ENCODE results near the gene HIVEP3.

The HIVEP3 gene

DNA sequence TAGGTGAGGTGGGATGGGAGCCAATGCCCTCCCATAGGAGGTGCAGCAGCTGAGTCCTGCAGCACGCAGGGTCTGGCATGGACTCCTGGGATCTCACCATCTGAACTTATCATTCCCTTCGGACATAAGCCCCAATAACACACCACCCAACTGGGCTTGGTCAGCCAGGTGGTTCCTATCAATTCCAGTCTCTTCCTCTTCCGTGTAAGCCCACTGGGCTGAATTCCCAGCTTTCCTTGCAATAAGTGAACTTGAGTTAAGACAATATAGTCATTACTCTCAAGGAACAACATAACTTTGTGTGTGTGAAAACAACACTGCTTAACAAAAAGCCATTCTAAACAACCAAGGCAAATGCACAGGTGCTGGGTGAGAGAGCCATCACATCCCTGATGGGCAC is 347.7 kb downstream of the HIVEP3 start:
- 100% methylated on average over 1 of the region's 3 CpGs; no CpG with 5 or more reads in 1 of the 2 experiments for WGBS, 2 experiments (ENCODE audit: insufficient coverage in 2 of 2)
- H3K4me1 ChIP-seq (ENCODE audit: control insufficient read depth, insufficient read depth, low read length, poor library complexity, severe bottlenecking) = no peaks in the 10 kb centered on the region
- H3K4me3 ChIP-seq (ENCODE audit: extremely low read depth, insufficient read depth, low read length, poor library complexity, severe bottlenecking) = no peak overlapping the region
- no peaks in the 10 kb centered on the region for H3K9me3 ChIP-seq (ENCODE audit: control insufficient read depth, low read length)
- no peaks in the 10 kb centered on the region for H3K36me3 ChIP-seq (ENCODE audit: control insufficient read depth, insufficient read depth, low read length)
- H3K27ac ChIP-seq (ENCODE audit: low read depth, low read length, severe bottlenecking) = no peak overlapping the region

DNA sequence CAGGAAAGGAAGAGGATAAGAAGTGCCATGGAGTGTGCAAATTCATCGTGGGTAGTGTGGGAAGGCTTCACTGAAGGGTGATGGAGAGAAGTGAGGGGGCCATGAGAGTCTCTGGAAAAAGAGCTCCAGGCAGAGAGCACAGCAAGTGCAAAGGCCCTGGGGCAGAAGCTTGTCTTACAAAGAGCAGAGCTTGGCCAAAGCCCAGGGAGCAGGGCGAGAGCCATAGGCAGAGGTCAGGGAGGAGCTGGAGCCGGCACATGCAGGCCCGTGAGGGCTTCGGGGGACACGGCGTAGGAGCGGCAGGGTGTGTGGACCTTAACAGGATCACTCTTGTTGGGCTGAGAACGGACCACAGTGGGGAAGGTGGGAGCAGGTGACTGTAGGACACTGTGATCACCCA is 350.5 kb downstream of the HIVEP3 start:
- Histone ChIP-seq H3K27ac (ENCODE audit: low read depth, low read length, severe bottlenecking) (no peak overlapping the region), H3K4me1 (ENCODE audit: control insufficient read depth, insufficient read depth, low read length, poor library complexity, severe bottlenecking) (no peaks in the 10 kb centered on the region), H3K9me3 (ENCODE audit: control insufficient read depth, low read length) (no peaks in the 10 kb centered on the region), H3K36me3 (ENCODE audit: control insufficient read depth, insufficient read depth, low read length) (no peaks in the 10 kb centered on the region), H3K4me3 (ENCODE audit: extremely low read depth, insufficient read depth, low read length, poor library complexity, severe bottlenecking) (no peak overlapping the region)
- 86 to 93% methylated on average over 9 of the region's 9 CpGs for WGBS, 2 experiments (ENCODE audit: insufficient coverage in 2 of 2)

- no peaks in the 10 kb centered on the region for H3K9me3 ChIP-seq (ENCODE audit: control insufficient read depth, low read length)
- H3K4me1 ChIP-seq (ENCODE audit: control insufficient read depth, insufficient read depth, low read length, poor library complexity, severe bottlenecking) = no peaks in the 10 kb centered on the region
- no peaks in the 10 kb centered on the region for H3K36me3 ChIP-seq (ENCODE audit: control insufficient read depth, insufficient read depth, low read length)
- no peak overlapping the region for H3K27ac ChIP-seq (ENCODE audit: low read depth, low read length, severe bottlenecking)
- WGBS, 2 experiments (ENCODE audit: insufficient coverage in 2 of 2) = 86 to 88% methylated on average over 1 to 2 of the region's 2 CpGs
- no peak overlapping the region for H3K4me3 ChIP-seq (ENCODE audit: extremely low read depth, insufficient read depth, low read length, poor library complexity, severe bottlenecking)
These were observed 351.8 kb downstream of the HIVEP3 start for GRCh38 chr1:41566969-41567368.

DNA sequence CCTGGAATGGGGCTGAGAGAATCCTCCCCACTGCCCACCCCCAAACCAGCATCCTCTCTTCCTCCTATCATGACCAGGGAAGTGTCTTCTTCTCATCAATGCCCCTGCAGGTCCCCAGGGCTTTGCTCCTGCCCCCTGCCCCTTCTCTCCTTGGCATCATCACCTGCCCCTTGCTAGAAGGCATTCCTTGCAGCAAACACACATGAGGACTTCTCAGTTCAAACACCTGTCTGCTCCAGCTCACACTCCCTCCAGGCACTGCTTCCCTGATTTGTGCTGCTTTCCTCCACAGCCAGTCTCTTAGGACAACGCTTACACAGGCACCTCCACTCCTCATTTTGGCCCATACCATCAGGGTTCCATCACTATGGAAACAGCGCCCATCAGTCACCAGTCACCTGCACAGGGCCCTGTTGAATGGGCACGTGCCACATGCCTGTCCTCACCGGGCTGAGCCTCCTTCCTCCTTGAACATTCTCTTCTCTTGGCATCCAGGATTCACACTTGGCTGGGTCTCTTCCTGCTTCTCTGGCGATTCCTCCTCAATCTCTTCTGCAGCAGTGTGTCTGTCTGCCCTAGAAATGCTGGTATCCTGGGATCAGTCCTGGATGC is 352.3 kb downstream of the HIVEP3 start:
- WGBS, 2 experiments (ENCODE audit: insufficient coverage in 2 of 2) = 86 to 93% methylated on average over 5 of the region's 5 CpGs
- Histone ChIP-seq H3K27ac (ENCODE audit: low read depth, low read length, severe bottlenecking) (no peak overlapping the region), H3K36me3 (ENCODE audit: control insufficient read depth, insufficient read depth, low read length) (no peaks in the 10 kb centered on the region), H3K4me1 (ENCODE audit: control insufficient read depth, insufficient read depth, low read length, poor library complexity, severe bottlenecking) (no peaks in the 10 kb centered on the region), H3K9me3 (ENCODE audit: control insufficient read depth, low read length) (no peaks in the 10 kb centered on the region), H3K4me3 (ENCODE audit: extremely low read depth, insufficient read depth, low read length, poor library complexity, severe bottlenecking) (no peak overlapping the region)

- Histone ChIP-seq H3K27ac (ENCODE audit: low read depth, low read length, severe bottlenecking) (no peak overlapping the region), H3K4me1 (ENCODE audit: control insufficient read depth, insufficient read depth, low read length, poor library complexity, severe bottlenecking) (no peaks in the 10 kb centered on the region), H3K9me3 (ENCODE audit: control insufficient read depth, low read length) (no peaks in the 10 kb centered on the region), H3K4me3 (ENCODE audit: extremely low read depth, insufficient read depth, low read length, poor library complexity, severe bottlenecking) (no peak overlapping the region), H3K36me3 (ENCODE audit: control insufficient read depth, insufficient read depth, low read length) (no peaks in the 10 kb centered on the region)
- 88 to 93% methylated on average over 6 to 7 of the region's 9 CpGs for WGBS, 2 experiments (ENCODE audit: insufficient coverage in 2 of 2)
These were observed 353.8 kb downstream of the HIVEP3 start for GRCh38 chr1:41564741-41565475.

GRCh38 chr1:41562328-41562727 is 356.4 kb downstream of the HIVEP3 start:
- H3K4me3 ChIP-seq (ENCODE audit: extremely low read depth, insufficient read depth, low read length, poor library complexity, severe bottlenecking) = no peak overlapping the region
- no peaks in the 10 kb centered on the region for H3K36me3 ChIP-seq (ENCODE audit: control insufficient read depth, insufficient read depth, low read length)
- H3K4me1 ChIP-seq (ENCODE audit: control insufficient read depth, insufficient read depth, low read length, poor library complexity, severe bottlenecking) = no peaks in the 10 kb centered on the region
- no peak overlapping the region for H3K27ac ChIP-seq (ENCODE audit: low read depth, low read length, severe bottlenecking)
- no peaks in the 10 kb centered on the region for H3K9me3 ChIP-seq (ENCODE audit: control insufficient read depth, low read length)

- no peaks in the 10 kb centered on the region for H3K36me3 ChIP-seq (ENCODE audit: control insufficient read depth, insufficient read depth, low read length)
- 100% methylated on average over 1 of the region's 1 CpG; no CpG with 5 or more reads in 1 of the 2 experiments for WGBS, 2 experiments (ENCODE audit: insufficient coverage in 2 of 2)
- no peak overlapping the region for H3K27ac ChIP-seq (ENCODE audit: low read depth, low read length, severe bottlenecking)
- H3K4me3 ChIP-seq (ENCODE audit: extremely low read depth, insufficient read depth, low read length, poor library complexity, severe bottlenecking) = no peak overlapping the region
- H3K4me1 ChIP-seq (ENCODE audit: control insufficient read depth, insufficient read depth, low read length, poor library complexity, severe bottlenecking) = no peaks in the 10 kb centered on the region
- H3K9me3 ChIP-seq (ENCODE audit: control insufficient read depth, low read length) = peaks cover 5% of the 10 kb centered on the region
These were observed 357.8 kb downstream of the HIVEP3 start for GRCh38 chr1:41560931-41561330.

- H3K9me3 ChIP-seq (ENCODE audit: control insufficient read depth, low read length) = peaks cover 9% of the 10 kb centered on the region
- H3K36me3 ChIP-seq (ENCODE audit: control insufficient read depth, insufficient read depth, low read length) = no peaks in the 10 kb centered on the region
- no peak overlapping the region for H3K27ac ChIP-seq (ENCODE audit: low read depth, low read length, severe bottlenecking)
- H3K4me1 ChIP-seq (ENCODE audit: control insufficient read depth, insufficient read depth, low read length, poor library complexity, severe bottlenecking) = no peaks in the 10 kb centered on the region
- H3K4me3 ChIP-seq (ENCODE audit: extremely low read depth, insufficient read depth, low read length, poor library complexity, severe bottlenecking) = no peak overlapping the region
- 87% methylated on average over 3 of the region's 5 CpGs; no CpG with 5 or more reads in 1 of the 2 experiments for WGBS, 2 experiments (ENCODE audit: insufficient coverage in 2 of 2)
These were observed 358.2 kb downstream of the HIVEP3 start for GRCh38 chr1:41560496-41560895.

DNA sequence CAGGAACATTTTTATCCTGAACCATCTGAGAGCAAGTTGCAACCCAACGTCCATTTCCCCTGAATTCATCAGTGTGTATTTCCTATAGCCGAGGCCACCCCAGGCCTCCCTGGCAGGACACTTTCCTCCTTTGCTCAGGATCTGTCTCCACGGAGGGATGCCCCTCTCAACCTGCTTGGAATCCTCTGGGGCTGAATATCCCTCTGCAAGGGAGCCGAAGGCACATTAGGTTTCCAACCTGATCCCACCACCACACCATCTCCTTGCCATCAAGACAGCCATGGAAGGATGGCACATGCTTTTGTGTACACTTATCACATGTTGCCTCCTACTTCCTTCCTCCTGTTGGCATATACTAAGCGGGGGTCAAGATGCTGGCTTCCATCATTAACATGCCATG is 359.4 kb downstream of the HIVEP3 start:
- 72 to 73% methylated on average over 5 of the region's 5 CpGs for WGBS, 2 experiments (ENCODE audit: insufficient coverage in 2 of 2)
- H3K36me3 ChIP-seq (ENCODE audit: control insufficient read depth, insufficient read depth, low read length) = no peaks in the 10 kb centered on the region
- no peaks in the 10 kb centered on the region for H3K4me1 ChIP-seq (ENCODE audit: control insufficient read depth, insufficient read depth, low read length, poor library complexity, severe bottlenecking)
- H3K27ac ChIP-seq (ENCODE audit: low read depth, low read length, severe bottlenecking) = no peak overlapping the region
- H3K9me3 ChIP-seq (ENCODE audit: control insufficient read depth, low read length) = peaks cover 10% of the 10 kb centered on the region
- H3K4me3 ChIP-seq (ENCODE audit: extremely low read depth, insufficient read depth, low read length, poor library complexity, severe bottlenecking) = no peak overlapping the region

DNA sequence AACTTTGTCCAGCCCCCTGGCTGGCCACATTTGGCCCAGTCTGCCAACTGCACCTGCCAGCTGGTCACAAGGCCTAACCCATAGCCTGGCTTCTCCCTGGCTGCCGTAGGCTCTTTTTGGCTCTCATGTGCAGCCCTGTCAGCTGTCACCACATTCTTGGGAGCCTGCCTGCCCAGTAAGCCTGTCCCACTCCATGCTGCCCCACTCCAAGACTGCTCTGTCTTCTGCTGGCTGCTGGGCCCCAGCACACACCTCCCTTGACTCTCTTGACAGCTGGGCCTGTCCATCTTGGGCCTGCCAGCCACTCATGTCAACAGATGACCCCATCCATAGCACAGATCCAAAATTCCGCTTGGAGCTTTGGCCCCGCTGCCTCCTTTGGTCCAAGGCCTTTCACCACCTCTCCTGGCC is 360.0 kb downstream of the HIVEP3 start:
- WGBS, 2 experiments (ENCODE audit: insufficient coverage in 2 of 2) = 89 to 96% methylated on average over 3 of the region's 3 CpGs
- Histone ChIP-seq H3K9me3 (ENCODE audit: control insufficient read depth, low read length) (peaks cover 10% of the 10 kb centered on the region), H3K4me3 (ENCODE audit: extremely low read depth, insufficient read depth, low read length, poor library complexity, severe bottlenecking) (no peak overlapping the region), H3K36me3 (ENCODE audit: control insufficient read depth, insufficient read depth, low read length) (no peaks in the 10 kb centered on the region), H3K27ac (ENCODE audit: low read depth, low read length, severe bottlenecking) (no peak overlapping the region), H3K4me1 (ENCODE audit: control insufficient read depth, insufficient read depth, low read length, poor library complexity, severe bottlenecking) (no peaks in the 10 kb centered on the region)

GRCh38 chr1:41557751-41558455 is 360.8 kb downstream of the HIVEP3 start:
- Histone ChIP-seq H3K27ac (ENCODE audit: low read depth, low read length, severe bottlenecking) (no peak overlapping the region), H3K9me3 (ENCODE audit: control insufficient read depth, low read length) (peaks cover 10% of the 10 kb centered on the region), H3K36me3 (ENCODE audit: control insufficient read depth, insufficient read depth, low read length) (no peaks in the 10 kb centered on the region), H3K4me3 (ENCODE audit: extremely low read depth, insufficient read depth, low read length, poor library complexity, severe bottlenecking) (no peak overlapping the region), H3K4me1 (ENCODE audit: control insufficient read depth, insufficient read depth, low read length, poor library complexity, severe bottlenecking) (no peaks in the 10 kb centered on the region)
- 88 to 93% methylated on average over 7 to 10 of the region's 13 CpGs for WGBS, 2 experiments (ENCODE audit: insufficient coverage in 2 of 2)
